GM10847 (cell line): ENCODE measurements around the gene OR11H7.

Experiments used
- POLR2A ChIP-seq: IDR thresholded peaks from 2 replicates; pipeline ENCODE4 v1.6.1; 2011; ENCODE audit not compliant: insufficient read length; ENCODE audit errors: extremely low read depth

OR11H7 gene

GRCh38 chr14:20228681-20229080 is at the start of gene OR11H7:
Gene OR11H7 (plus strand): TSS chr14:20228981.
- no peak for TF ChIP-seq POLR2A

- TF ChIP-seq POLR2A, result no peak
Measured at GRCh38 chr14:20179218-20179617, 49.6 kb upstream of the OR11H7 start.

GRCh38 chr14:20179880-20180279 is 48.9 kb upstream of the OR11H7 start:
- no peak for TF ChIP-seq POLR2A

GRCh38 chr14:20180486-20180885 is 48.3 kb upstream of the OR11H7 start:
- TF ChIP-seq POLR2A, result no peak

GRCh38 chr14:20184181-20184580 is 44.6 kb upstream of the OR11H7 start:
- TF ChIP-seq POLR2A, result no peak

- TF ChIP-seq POLR2A, result no peak
Measured at GRCh38 chr14:20190596-20190995, 38.2 kb upstream of the OR11H7 start, which contains the start of gene OR11G2. Gene OR11G2 (plus strand): TSS chr14:20190896. CDS start chr14:20197438, 6,542 bp downstream.

GRCh38 chr14:20191396-20191795 is 37.4 kb upstream of the OR11H7 start:
- TF ChIP-seq POLR2A, result no peak

GRCh38 chr14:20194101-20194500 is 34.7 kb upstream of the OR11H7 start:
- no peak for TF ChIP-seq POLR2A

- TF ChIP-seq POLR2A, result no peak
Measured at GRCh38 chr14:20195911-20196310, 32.9 kb upstream of the OR11H7 start.

GRCh38 chr14:20197459-20197858 is 31.3 kb upstream of the OR11H7 start:
- TF ChIP-seq POLR2A, result no peak

- TF ChIP-seq POLR2A, result no peak
Measured at GRCh38 chr14:20198991-20199390, 29.8 kb upstream of the OR11H7 start.

- TF ChIP-seq POLR2A, result no peak
Measured at GRCh38 chr14:20204721-20205120, 24.1 kb upstream of the OR11H7 start.

GRCh38 chr14:20209595-20209994 is 19.2 kb upstream of the OR11H7 start:
- no peak for TF ChIP-seq POLR2A

- no peak for TF ChIP-seq POLR2A
Measured at GRCh38 chr14:20215196-20215595, 13.6 kb upstream of the OR11H7 start.

- TF ChIP-seq POLR2A, result no peak
Measured at GRCh38 chr14:20219033-20219432, 9.7 kb upstream of the OR11H7 start.

GRCh38 chr14:20223410-20223809 is 5.4 kb upstream of the OR11H7 start, which contains the start of gene OR11H6:
Gene OR11H6 (plus strand): TSS chr14:20223710. CDS start chr14:20223710, 0 bp downstream.
- TF ChIP-seq POLR2A, result no peak

- TF ChIP-seq POLR2A, result no peak
Measured at GRCh38 chr14:20247646-20248246, 19.0 kb downstream of the OR11H7 start.
